GM19099 (cell line): ENCODE data around the gene TMEM179.

Experiments used
- POLR2A ChIP-seq: IDR thresholded peaks from 3 replicates; pipeline ENCODE4 v1.6.1; 2011; ENCODE audit warnings: low read depth; ENCODE audit not compliant: insufficient read length; ENCODE audit errors: extremely low read depth

Gene TMEM179

GRCh38 chr14:104604458-104605449, at the start of gene TMEM179:
Gene TMEM179 (minus strand): TSS chr14:104604772. CDS start chr14:104604741, 31 bp downstream.
- no peak for TF ChIP-seq POLR2A

DNA sequence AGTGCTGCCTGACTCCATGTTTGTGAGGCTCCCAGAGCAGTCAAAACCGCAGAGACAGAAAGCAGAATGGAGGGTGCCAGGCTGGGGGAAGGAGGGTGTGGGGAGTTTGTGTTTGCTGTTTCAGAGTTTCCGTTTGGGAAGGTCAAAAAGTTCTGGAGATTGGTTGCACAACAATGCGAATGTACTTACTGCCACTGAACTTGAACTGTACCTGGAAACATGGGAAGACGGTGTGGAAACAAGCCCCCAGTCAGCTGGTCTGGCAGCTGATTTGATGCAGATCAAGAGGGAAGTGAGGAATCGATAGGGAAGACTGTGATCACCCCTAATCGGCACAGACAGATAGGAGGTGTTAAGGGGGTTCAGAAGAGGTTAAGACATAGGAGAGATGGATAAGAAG, 49.5 kb upstream of the TMEM179 start:
- TF ChIP-seq POLR2A: no peak

DNA sequence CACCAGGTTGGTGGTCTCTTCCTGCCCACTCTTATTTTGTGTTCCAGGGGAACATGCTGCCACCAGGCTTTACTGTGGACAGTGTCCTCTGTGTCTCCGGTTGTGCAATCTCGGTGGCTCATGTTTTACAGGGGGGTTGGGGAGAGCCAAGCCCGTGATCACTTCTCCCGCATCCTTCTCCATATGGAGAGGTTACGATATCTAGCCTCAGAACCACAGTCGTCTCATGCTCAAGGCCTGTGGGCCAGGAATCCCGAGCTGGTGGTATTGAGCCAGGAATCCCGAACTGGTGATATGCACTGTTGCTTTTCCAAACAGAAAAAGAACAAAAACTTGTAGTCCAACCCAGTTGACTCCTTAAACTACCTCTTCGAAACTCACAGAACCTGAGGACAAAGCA, 47.8 kb upstream of the TMEM179 start:
- no peak for TF ChIP-seq POLR2A

GRCh38 chr14:104651876-104652260, 47.3 kb upstream of the TMEM179 start:
- TF ChIP-seq POLR2A: no peak

- no peak for TF ChIP-seq POLR2A
These were observed 46.7 kb upstream of the TMEM179 start for GRCh38 chr14:104650981-104651875.

DNA sequence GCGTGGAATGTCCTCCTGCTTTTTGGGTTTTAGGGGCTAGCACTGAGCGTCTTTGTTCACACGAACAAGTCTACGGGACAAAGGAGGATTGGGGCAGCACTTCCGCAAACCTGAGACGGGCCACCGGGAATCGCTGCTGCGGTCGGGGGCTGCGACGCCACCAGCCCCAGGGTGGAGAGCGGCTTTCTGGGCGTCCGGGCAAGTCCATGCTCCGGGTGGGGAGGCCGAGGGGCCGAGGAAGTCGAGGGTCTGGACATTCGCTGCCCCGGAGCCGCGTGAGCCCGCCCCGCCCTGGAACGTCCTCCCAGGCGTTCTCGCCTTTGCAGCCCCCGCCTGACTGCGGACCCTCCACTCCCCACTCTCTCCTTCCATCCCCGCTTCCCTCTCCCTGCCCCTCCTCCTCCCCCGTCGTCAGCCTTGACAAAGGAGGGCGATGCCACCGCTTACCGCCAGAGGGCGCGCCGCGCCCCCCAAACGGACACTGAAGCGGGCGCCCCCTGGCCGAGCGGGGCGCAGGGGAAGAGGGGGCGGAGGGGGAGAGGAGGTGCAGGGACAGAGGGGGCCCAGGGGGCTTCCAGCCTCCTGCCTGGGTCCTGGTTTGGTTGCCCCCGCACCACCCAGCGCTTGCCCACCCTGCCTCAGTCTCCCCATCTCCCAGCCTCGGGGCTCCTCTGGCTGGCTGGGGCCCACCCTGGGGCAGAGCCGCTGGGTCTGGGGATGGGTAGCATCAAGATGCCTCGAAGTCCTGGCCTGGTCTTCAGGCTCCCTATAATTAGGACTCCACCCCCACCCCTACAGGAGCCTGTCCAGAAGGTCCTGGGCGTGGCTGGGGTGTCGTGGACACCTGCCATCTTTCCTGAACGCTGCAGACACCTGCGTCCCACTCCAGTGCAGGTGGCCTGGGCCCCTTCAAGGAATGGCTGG, 45.7 kb upstream of the TMEM179 start:
- TF ChIP-seq POLR2A: no peak

DNA sequence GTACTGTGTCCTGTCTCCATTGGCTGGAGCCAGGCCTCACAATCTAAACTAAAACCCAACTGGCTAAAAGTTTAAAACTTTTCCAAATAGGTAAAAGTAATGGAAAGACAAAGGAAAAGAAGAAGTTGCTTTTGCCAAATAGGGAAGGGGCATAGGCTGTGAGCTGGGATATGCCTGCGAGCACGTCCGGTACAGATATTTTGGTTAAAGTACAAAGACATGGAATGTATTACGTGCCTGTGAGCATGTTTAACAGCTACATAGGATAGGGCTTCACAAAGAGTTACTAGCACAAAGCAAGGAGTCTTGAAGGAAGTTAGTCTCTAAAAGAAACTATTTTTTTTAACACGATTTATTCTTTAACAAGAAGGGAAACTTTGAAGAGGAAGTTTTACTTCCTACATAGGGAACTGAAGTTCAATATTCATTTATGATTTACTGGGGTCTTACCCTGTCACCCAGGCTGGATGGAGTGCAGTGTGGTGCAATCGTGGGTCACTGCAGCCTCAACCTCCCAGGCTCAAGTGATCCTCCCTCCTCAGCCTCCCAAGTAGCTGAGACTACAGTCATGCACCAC, 43.0 kb upstream of the TMEM179 start:
- TF ChIP-seq POLR2A: no peak

- no peak for TF ChIP-seq POLR2A
These were observed 40.2 kb upstream of the TMEM179 start for GRCh38 chr14:104644656-104645378.

GRCh38 chr14:104644091-104644635, 39.6 kb upstream of the TMEM179 start:
- TF ChIP-seq POLR2A: no peak

DNA sequence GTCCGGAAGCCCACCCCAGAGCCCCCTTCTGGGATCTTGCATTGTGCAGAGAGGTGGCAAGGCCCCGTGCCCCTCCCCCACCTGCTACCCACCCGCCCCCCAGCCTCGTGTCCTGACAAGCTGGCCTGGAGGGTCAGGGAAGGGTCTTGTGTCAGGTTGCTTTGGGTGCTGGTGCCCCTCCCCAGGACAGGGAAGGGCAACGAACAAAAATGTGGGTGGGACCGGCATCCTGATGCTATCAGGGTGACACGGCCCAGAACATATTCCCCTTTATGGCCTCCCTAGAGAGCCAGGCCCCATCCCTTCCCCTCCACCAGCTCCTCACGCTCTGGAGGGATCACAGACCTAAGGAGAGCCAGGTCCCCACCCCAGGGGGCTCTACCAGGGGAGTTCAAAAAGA, 38.7 kb upstream of the TMEM179 start:
- TF ChIP-seq POLR2A: no peak

DNA sequence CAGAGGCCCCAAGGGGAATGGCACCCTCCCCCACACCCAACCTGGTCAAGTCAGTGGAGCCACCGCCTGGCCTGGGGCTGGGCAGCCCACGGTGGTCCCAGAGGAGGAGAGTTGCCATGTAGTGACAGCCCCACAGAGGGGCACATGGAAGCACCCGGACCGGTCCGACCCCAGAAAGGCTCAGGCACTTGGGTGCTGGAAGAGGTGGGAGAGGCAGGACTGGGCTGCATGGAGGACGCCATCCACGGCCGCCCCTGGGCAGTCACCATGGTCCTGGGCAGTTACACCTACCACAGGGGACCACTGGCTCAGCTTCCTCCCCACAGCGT, 37.9 kb upstream of the TMEM179 start:
- TF ChIP-seq POLR2A: no peak

GRCh38 chr14:104641753-104642539, 37.4 kb upstream of the TMEM179 start:
- no peak for TF ChIP-seq POLR2A

DNA sequence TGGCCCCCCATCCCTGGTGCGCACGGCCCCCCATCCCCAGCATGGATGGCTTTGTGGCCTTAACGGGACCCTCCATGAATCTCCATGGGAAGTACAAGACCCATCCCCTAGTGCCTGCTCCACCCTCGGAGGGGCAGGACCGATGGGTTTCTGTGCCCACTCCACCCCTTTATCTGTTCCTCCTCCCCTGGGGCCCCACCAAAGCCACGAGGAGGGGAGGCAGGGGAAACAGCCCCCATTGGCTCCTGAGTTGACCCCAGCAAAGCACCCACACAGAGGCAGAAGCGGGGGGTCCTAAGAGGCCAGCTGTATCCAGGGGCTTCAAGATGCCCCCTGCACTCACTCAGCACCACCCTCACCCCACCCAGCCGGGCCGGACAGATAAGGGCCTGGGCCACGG, 36.1 kb upstream of the TMEM179 start:
- TF ChIP-seq POLR2A: no peak
